ENCODE data around the gene NUDT22. TPM values are rescaled to one million over a fixed set of nuclear protein-coding genes. Genes with fewer than 3 reads are reported as not detected.

The NUDT22 gene
- total and polyA plus RNA-seq, 2 of the 4 experiments (the other 2 are of a cell fraction): 21.3 to 44.6 TPM

DNA sequence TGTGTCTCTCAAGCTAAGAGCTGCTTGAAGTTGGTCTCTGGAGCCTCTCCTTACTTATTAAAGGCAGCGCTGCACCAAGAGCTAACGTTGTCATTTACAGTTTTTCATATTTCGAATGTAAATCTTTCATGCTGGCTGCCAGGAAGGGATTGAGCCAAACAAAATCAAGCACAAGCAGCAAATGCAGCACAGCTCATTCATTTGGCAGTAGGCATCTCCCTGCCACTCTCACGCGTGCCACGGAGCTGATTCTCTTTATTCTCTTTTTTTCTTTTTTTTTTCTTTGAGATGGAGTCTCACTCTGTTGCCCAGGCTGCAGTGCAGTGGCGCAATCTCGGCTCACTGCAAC, 6.9 kb downstream of the NUDT22 start:
- no TSS peak for BruUV-seq (replicated peaks)
- intact Hi-C loops (cut with micrococcal nuclease): no loop called here

More for the DNA sequence above, 6.9 kb downstream of the NUDT22 start:
- no peak overlapping the region for H3K9ac ChIP-seq (ENCODE audit: low read depth, low read length)
- in situ Hi-C loops (cut with MboI; ENCODE audit: low sequenced_read_pairs): no loop called here
- TF ChIP-seq BHLHE40 (IDR thresholded peaks at IDR 0.05; ENCODE audit: low read depth, low read length): no peak
- no peak for TF ChIP-seq POLR2A (IDR thresholded peaks at IDR 0.05; ENCODE audit: low read depth, low read length)
- no peak for TF ChIP-seq RAD21 (IDR thresholded peaks at IDR 0.05; ENCODE audit: low read length)
- no peak for TF ChIP-seq CEBPB (IDR thresholded peaks at IDR 0.05; ENCODE audit: low read depth, low read length)
- TF ChIP-seq CHD1 (IDR thresholded peaks at IDR 0.05; ENCODE audit: low read depth, low read length): no peak
- TF ChIP-seq FOS (IDR thresholded peaks at IDR 0.05; ENCODE audit: low read depth, low read length): no peak
- no peak for TF ChIP-seq RCOR1 (IDR thresholded peaks at IDR 0.05; ENCODE audit: insufficient replicate concordance, low read length)
- TF ChIP-seq MAFK (IDR thresholded peaks at IDR 0.05; ENCODE audit: low read depth, low read length): no peak
- no peak for TF ChIP-seq MXI1 (IDR thresholded peaks at IDR 0.05; ENCODE audit: borderline replicate concordance, low read depth, low read length)
- TF ChIP-seq, protein P1, sequence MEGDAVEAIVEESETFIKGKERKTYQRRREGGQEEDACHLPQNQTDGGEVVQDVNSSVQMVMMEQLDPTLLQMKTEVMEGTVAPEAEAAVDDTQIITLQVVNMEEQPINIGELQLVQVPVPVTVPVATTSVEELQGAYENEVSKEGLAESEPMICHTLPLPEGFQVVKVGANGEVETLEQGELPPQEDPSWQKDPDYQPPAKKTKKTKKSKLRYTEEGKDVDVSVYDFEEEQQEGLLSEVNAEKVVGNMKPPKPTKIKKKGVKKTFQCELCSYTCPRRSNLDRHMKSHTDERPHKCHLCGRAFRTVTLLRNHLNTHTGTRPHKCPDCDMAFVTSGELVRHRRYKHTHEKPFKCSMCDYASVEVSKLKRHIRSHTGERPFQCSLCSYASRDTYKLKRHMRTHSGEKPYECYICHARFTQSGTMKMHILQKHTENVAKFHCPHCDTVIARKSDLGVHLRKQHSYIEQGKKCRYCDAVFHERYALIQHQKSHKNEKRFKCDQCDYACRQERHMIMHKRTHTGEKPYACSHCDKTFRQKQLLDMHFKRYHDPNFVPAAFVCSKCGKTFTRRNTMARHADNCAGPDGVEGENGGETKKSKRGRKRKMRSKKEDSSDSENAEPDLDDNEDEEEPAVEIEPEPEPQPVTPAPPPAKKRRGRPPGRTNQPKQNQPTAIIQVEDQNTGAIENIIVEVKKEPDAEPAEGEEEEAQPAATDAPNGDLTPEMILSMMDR (conservative IDR thresholded peaks at IDR 0.05; ENCODE audit: low read depth, low read length): no peak
- no peak for TF ChIP-seq NFE2L2 (IDR thresholded peaks at IDR 0.05; ENCODE audit: low read depth, low read length)
- no peak for TF ChIP-seq MAZ (IDR thresholded peaks at IDR 0.05; ENCODE audit: borderline replicate concordance, low read depth, low read length)
- no peak for TF ChIP-seq SMC3 (IDR thresholded peaks at IDR 0.05; ENCODE audit: low read depth, low read length)
- TF ChIP-seq, protein P2, sequence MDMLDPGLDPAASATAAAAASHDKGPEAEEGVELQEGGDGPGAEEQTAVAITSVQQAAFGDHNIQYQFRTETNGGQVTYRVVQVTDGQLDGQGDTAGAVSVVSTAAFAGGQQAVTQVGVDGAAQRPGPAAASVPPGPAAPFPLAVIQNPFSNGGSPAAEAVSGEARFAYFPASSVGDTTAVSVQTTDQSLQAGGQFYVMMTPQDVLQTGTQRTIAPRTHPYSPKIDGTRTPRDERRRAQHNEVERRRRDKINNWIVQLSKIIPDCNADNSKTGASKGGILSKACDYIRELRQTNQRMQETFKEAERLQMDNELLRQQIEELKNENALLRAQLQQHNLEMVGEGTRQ (IDR thresholded peaks at IDR 0.05; ENCODE audit: low read depth, low read length): no peak
- no peak for TF ChIP-seq RFX5 (IDR thresholded peaks at IDR 0.05; ENCODE audit: low read depth, low read length)
- TF ChIP-seq, protein P3, sequence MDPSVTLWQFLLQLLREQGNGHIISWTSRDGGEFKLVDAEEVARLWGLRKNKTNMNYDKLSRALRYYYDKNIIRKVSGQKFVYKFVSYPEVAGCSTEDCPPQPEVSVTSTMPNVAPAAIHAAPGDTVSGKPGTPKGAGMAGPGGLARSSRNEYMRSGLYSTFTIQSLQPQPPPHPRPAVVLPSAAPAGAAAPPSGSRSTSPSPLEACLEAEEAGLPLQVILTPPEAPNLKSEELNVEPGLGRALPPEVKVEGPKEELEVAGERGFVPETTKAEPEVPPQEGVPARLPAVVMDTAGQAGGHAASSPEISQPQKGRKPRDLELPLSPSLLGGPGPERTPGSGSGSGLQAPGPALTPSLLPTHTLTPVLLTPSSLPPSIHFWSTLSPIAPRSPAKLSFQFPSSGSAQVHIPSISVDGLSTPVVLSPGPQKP (IDR thresholded peaks at IDR 0.05; ENCODE audit: borderline replicate concordance, low read depth, low read length): no peak
- no peak overlapping the region for H3K18ac ChIP-seq (ENCODE audit: low read depth, low read length)
- H2BK5ac ChIP-seq (ENCODE audit: low read depth, low read length, poor library complexity, severe bottlenecking): no peak overlapping the region
- no peak overlapping the region for H3K56ac ChIP-seq (ENCODE audit: extremely low read depth, insufficient read depth, low read length)
- H2BK120ac ChIP-seq (ENCODE audit: low read depth, low read length): no peak overlapping the region
- H2BK15ac ChIP-seq (ENCODE audit: low read depth, low read length): no peak overlapping the region
- H3K4me2 ChIP-seq (ENCODE audit: low read depth, low read length): no peak overlapping the region
- H2BK20ac ChIP-seq (ENCODE audit: low read depth, low read length): no peak overlapping the region
- 96% methylated on average over 3 of the region's 8 CpGs; no CpG with 5 or more reads in 1 of the 2 experiments for WGBS, 2 experiments (ENCODE audit: extremely low coverage in 2 of 2, insufficient read length in 1 of 2)
- POLR2A ChIA-PET (ENCODE audit: unreplicated experiment): no interaction called here
- H3K4ac ChIP-seq (ENCODE audit: low read depth, low read length): no peak overlapping the region
- no peaks in the 10 kb centered on the region; the same call in 1 of the 2 replicates for H3K9me1 ChIP-seq (ENCODE audit: insufficient read depth, low read length)
- ATAC-seq (ENCODE audit: low read depth): no peak
- H4K20me1 ChIP-seq (ENCODE audit: insufficient read depth, low read length): no peaks in the 10 kb centered on the region
- peaks cover 13% of the 10 kb centered on the region for H3K4me1 ChIP-seq (ENCODE audit: control insufficient read depth, insufficient read depth, low read length)
- H3K9me3 ChIP-seq (ENCODE audit: control insufficient read depth, insufficient read depth, low read length): no peaks in the 10 kb centered on the region
- CTCF ChIA-PET: no interaction called here
- no peak overlapping the region for H2AFZ ChIP-seq (replicated peaks; ENCODE audit: low read length, poor library complexity)
- H2AK5ac ChIP-seq (ENCODE audit: low read depth, low read length): no peak overlapping the region
- peaks cover 16 to 64% of the 10 kb centered on the region in 2 experiments for H3K79me1 ChIP-seq (ENCODE audit: low read depth in 1 of 2, low read length in 2 of 2)
- no peak overlapping the region for H4K5ac ChIP-seq (ENCODE audit: low read depth, low read length)
- H3K23ac ChIP-seq (ENCODE audit: low read depth, low read length): no peak overlapping the region
- H3K27ac ChIP-seq (ENCODE audit: insufficient read depth, low read length): no peak overlapping the region
- no peak overlapping the region for H3K14ac ChIP-seq (replicated peaks; ENCODE audit: low read depth, low read length)
- no peak for DNase-seq
- no peak overlapping the region for H4K8ac ChIP-seq (ENCODE audit: low read depth in 2 of 2, low read length in 2 of 2)
- H2AK9ac ChIP-seq (replicated peaks; ENCODE audit: low read depth, low read length, poor library complexity): no peak overlapping the region
- peaks cover 8% of the 10 kb centered on the region for H3K36me3 ChIP-seq (ENCODE audit: control insufficient read depth, insufficient read depth, low read length)
- H3K4me3 ChIP-seq (ENCODE audit: insufficient read depth, low read depth, low read length): no peak overlapping the region
- H4K91ac ChIP-seq (ENCODE audit: insufficient read depth, low read depth, low read length): no peak overlapping the region
- H3K27me3 ChIP-seq (ENCODE audit: control insufficient read depth, insufficient read depth, low read length): no peaks in the 10 kb centered on the region
- dilution Hi-C loops (cut with HindIII; ENCODE audit: low sequenced_read_pairs, unreplicated experiment): no loop called here

Data from IMR-90 (cell line).